Panc1 (cell line): Measurements from ENCODE around the gene OR4C6. TPM values are rescaled to one million over a fixed set of nuclear protein-coding genes. Genes with fewer than 3 reads are reported as not detected.

Experiments
- ATAC-seq: fragments of 200-7000 bp; cut with Tn5 transposase; 2 replicates; pipeline ENCODE4 v1.9.1; 2020; ENCODE audit warnings: mild to moderate bottlenecking, moderate library complexity
- BruUV-seq: library from RNA; stranded (reverse); fragments of 400-500 nt; replicated peaks from 2 replicates; lab custom pipeline; 2021; lab: Mats Ljungman, UMichigan
- CTCF ChIA-PET: fragments of 300-600 bp; sonication (Branson Sonifier 250); formaldehyde crosslinking; loops from one replicate; lab custom pipeline; 2022; ENCODE audit warnings: antibody characterized with exemption; lab: Charles Lee
- POLR2A ChIA-PET: fragments of 300-600 bp; sonication (Branson Sonifier 250); formaldehyde crosslinking; loops from one replicate; lab custom pipeline; 2022; ENCODE audit warnings: antibody characterized with exemption; lab: Charles Lee
- DNase-seq: peaks from one replicate; pipeline ENCODE4 v3.0.0-alpha.2; 2010; ENCODE audit warnings: low read depth, low spot score
- H3K27ac ChIP-seq: 2 replicates; pipeline ENCODE4 v1.5.1; 2011; ENCODE audit warnings: mild to moderate bottlenecking, low read length, inconsistent platforms
- H3K27me3 ChIP-seq: fragments of 200-500 bp; sonication (Bioruptor generic); 2 replicates; pipeline ENCODE4 v1.6.0; 2014; ENCODE audit warnings: low read length, inconsistent platforms; ENCODE audit not compliant: control insufficient read depth, insufficient read depth
- H3K36me3 ChIP-seq: fragments of 200-500 bp; sonication (Bioruptor generic); 2 replicates; pipeline ENCODE4 v1.5.1; 2014; ENCODE audit warnings: inconsistent platforms, mild to moderate bottlenecking, low read length, moderate library complexity; ENCODE audit not compliant: control insufficient read depth, insufficient read depth
- H3K4me1 ChIP-seq: 2 replicates; pipeline ENCODE4 v1.5.1; 2011; ENCODE audit warnings: inconsistent platforms, mild to moderate bottlenecking, low read length, moderate library complexity; ENCODE audit not compliant: control insufficient read depth, insufficient read depth
- H3K4me3 ChIP-seq, 2 experiments: 2 replicates each; pipeline ENCODE4 v1.5.1; 2011 to 2012; ENCODE audit warnings: low read depth in 2 of 2, low read length in 2 of 2, mild to moderate bottlenecking in 2 of 2, inconsistent platforms in 1 of 2, moderate library complexity in 1 of 2
- H3K9me3 ChIP-seq: fragments of 200-500 bp; sonication (Bioruptor generic); 2 replicates; pipeline ENCODE4 v1.5.1; 2014; ENCODE audit warnings: low read depth, mild to moderate bottlenecking, inconsistent platforms, low read length, moderate library complexity; ENCODE audit not compliant: control insufficient read depth, insufficient read depth
- POLR2AphosphoS5 ChIP-seq: IDR thresholded peaks from 2 replicates; pipeline ENCODE4 v1.6.1; 2012; ENCODE audit warnings: mild to moderate bottlenecking, low read depth, low read length, moderate library complexity
- SIN3A ChIP-seq: IDR thresholded peaks from 2 replicates; pipeline ENCODE4 v1.6.1; 2012; ENCODE audit warnings: low read depth, mild to moderate bottlenecking, low read length, moderate library complexity, borderline replicate concordance; ENCODE audit not compliant: insufficient read depth
- TCF7L2 ChIP-seq: IDR thresholded peaks from 2 replicates; pipeline ENCODE4 v1.6.1; 2011; ENCODE audit warnings: mild to moderate bottlenecking, low read depth, low read length, inconsistent platforms
- in situ Hi-C: cut with HindIII; loops from 2 replicates; pipeline ENCODE4 v1.10.0; 2016; ENCODE audit warnings: low sequenced_read_pairs, low pct_unique_long_range_greater_than_20kb
- intact Hi-C: fragments of 100-400 bp; cut with micrococcal nuclease; formaldehyde crosslinking; loops from one replicate; pipeline ENCODE4 v1.10.0; 2022; ENCODE audit not compliant: unreplicated experiment
- total RNA-seq: library from RNA; stranded (reverse); gene quantifications from one replicate; pipeline ENCODE4 v1.2.1, GENCODE V29; 2021; ENCODE audit not compliant: unreplicated experiment
- TF ChIP-seq, protein P1 (sequence below), 2 experiments: IDR thresholded peaks; 2 replicates each; pipeline ENCODE4 v1.6.1; 2011 to 2012; ENCODE audit warnings: low read depth in 2 of 2, control low read depth in 1 of 2, low read length in 1 of 2, mild to moderate bottlenecking in 1 of 2, moderate library complexity in 1 of 2; ENCODE audit not compliant: insufficient read depth in 1 of 2
- TF ChIP-seq, protein P2 (sequence below): fragments of 450-650 bp; IDR thresholded peaks from 2 replicates; pipeline ENCODE4 v1.5.1; 2017; ENCODE audit warnings: mild to moderate bottlenecking

Gene OR4C6
- total RNA-seq, 1 experiment from 2014 or later: not detected

DNA sequence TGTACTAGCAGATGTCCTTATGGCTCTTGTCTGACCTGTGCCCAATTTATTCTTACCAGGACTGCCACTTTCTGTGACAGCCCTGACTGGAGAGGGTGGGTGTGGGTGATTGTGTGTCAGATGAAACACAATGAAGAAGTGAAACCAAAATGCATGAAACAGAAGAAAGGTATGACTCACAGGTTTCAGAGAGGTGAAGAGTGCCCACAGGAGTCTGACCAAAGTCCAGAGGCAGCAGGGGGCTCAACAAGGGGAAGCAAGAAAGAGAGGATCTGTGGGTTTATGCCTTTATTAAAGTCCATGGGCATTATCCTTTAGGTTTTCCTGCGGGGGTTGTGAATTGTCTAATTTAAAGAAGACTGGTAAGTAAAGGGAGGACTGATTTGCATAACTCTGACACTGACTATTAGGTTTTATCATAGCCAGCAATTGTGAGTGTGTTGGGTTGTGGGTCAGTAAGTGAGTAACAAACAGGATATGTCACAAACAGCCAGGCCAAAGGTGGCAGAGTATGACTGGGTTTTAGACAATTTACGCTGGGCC is 3.9 kb upstream of the OR4C6 start:
- H3K4me3 ChIP-seq: no peak overlapping the region
- ChIA-PET POLR2A (no interaction called here), CTCF (no interaction called here)
- no peak for DNase-seq
- in situ Hi-C loops: no loop called here
- TF ChIP-seq, protein P1, sequence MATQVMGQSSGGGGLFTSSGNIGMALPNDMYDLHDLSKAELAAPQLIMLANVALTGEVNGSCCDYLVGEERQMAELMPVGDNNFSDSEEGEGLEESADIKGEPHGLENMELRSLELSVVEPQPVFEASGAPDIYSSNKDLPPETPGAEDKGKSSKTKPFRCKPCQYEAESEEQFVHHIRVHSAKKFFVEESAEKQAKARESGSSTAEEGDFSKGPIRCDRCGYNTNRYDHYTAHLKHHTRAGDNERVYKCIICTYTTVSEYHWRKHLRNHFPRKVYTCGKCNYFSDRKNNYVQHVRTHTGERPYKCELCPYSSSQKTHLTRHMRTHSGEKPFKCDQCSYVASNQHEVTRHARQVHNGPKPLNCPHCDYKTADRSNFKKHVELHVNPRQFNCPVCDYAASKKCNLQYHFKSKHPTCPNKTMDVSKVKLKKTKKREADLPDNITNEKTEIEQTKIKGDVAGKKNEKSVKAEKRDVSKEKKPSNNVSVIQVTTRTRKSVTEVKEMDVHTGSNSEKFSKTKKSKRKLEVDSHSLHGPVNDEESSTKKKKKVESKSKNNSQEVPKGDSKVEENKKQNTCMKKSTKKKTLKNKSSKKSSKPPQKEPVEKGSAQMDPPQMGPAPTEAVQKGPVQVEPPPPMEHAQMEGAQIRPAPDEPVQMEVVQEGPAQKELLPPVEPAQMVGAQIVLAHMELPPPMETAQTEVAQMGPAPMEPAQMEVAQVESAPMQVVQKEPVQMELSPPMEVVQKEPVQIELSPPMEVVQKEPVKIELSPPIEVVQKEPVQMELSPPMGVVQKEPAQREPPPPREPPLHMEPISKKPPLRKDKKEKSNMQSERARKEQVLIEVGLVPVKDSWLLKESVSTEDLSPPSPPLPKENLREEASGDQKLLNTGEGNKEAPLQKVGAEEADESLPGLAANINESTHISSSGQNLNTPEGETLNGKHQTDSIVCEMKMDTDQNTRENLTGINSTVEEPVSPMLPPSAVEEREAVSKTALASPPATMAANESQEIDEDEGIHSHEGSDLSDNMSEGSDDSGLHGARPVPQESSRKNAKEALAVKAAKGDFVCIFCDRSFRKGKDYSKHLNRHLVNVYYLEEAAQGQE (IDR thresholded peaks at IDR 0.05; ENCODE audit: insufficient read depth in 1 of 2, low read depth in 2 of 2, low read length in 1 of 2): no peak
- TF ChIP-seq, protein P2, sequence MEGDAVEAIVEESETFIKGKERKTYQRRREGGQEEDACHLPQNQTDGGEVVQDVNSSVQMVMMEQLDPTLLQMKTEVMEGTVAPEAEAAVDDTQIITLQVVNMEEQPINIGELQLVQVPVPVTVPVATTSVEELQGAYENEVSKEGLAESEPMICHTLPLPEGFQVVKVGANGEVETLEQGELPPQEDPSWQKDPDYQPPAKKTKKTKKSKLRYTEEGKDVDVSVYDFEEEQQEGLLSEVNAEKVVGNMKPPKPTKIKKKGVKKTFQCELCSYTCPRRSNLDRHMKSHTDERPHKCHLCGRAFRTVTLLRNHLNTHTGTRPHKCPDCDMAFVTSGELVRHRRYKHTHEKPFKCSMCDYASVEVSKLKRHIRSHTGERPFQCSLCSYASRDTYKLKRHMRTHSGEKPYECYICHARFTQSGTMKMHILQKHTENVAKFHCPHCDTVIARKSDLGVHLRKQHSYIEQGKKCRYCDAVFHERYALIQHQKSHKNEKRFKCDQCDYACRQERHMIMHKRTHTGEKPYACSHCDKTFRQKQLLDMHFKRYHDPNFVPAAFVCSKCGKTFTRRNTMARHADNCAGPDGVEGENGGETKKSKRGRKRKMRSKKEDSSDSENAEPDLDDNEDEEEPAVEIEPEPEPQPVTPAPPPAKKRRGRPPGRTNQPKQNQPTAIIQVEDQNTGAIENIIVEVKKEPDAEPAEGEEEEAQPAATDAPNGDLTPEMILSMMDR: no peak
- no peak for TF ChIP-seq POLR2AphosphoS5
- TF ChIP-seq SIN3A: no peak
- no peak for TF ChIP-seq TCF7L2
- H3K9me3 ChIP-seq: no peaks in the 10 kb centered on the region
- H3K27me3 ChIP-seq: no peaks in the 10 kb centered on the region
- no peaks in the 10 kb centered on the region for H3K36me3 ChIP-seq
- ATAC-seq: no peak
- H3K27ac ChIP-seq: no peak overlapping the region
- BruUV-seq: no TSS peak
- H3K4me1 ChIP-seq: no peaks in the 10 kb centered on the region
- intact Hi-C loops: no loop called here

DNA sequence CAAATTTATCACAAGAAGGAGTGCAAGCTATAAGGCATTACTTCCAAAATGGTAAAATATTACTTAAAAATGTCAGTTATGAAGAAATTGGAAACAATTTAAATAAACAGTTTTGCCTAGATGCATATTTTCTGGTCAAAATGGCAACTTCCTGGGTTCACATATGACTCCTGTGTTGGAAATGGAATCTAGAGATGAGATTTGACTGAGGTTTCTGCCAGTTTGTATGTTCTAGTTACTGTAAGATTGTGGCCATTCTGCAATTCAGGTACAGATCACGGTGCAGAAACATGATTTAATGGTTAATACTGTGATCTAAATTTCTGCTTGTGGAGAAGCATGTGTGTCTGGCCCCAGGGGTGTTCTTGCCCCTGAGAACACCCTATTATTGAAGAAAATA is 3.4 kb upstream of the OR4C6 start:
- Histone ChIP-seq H3K27me3 (no peaks in the 10 kb centered on the region), H3K36me3 (no peaks in the 10 kb centered on the region), H3K4me1 (no peaks in the 10 kb centered on the region), H3K27ac (no peak overlapping the region), H3K4me3 (no peak overlapping the region), H3K9me3 (no peaks in the 10 kb centered on the region)
- intact Hi-C loops: no loop called here
- POLR2A ChIA-PET: no interaction called here
- TF ChIP-seq POLR2AphosphoS5 (no peak), SIN3A (no peak), TCF7L2 (no peak)
- TF ChIP-seq, protein P1 (IDR thresholded peaks at IDR 0.05; ENCODE audit: insufficient read depth in 1 of 2, low read depth in 2 of 2, low read length in 1 of 2): no peak
- TF ChIP-seq, protein P2: no peak
- in situ Hi-C loops: no loop called here
- ATAC-seq (no peak), DNase-seq (no peak)
- BruUV-seq: no TSS peak
- CTCF ChIA-PET: no interaction called here
